Activated CD4-positive, CD25-positive, alpha-beta regulatory T cell treated with anti-CD3 and anti-CD28 coated beads, Interleukin-2, amount 50 U/mL, for 72 hours (primary cell): ENCODE data around the gene LNPEP.

Experiments used
- DNase-seq: peaks from one replicate; pipeline ENCODE4 v3.0.0; 2021

Gene LNPEP

GRCh38 chr5:96935559-96936430 lies at the start of gene LNPEP:
Gene LNPEP, plus strand, starts transcription at chr5:96936080. Its CDS starts 76 bp downstream, at chr5:96936156.
- peak; percentile 89 for DNase-seq

GRCh38 chr5:96893342-96893741 lies 42.5 kb upstream of the LNPEP start:
- DNase-seq: no peak

- DNase-seq: no peak
Measured at GRCh38 chr5:96896276-96896675, 39.6 kb upstream of the LNPEP start.

- DNase-seq: no peak
Measured at GRCh38 chr5:96896806-96897205, 39.1 kb upstream of the LNPEP start.

- DNase-seq: no peak
Measured at GRCh38 chr5:96901384-96901783, 34.5 kb upstream of the LNPEP start.

GRCh38 chr5:96901841-96902240 lies 34.0 kb upstream of the LNPEP start:
- no peak for DNase-seq

GRCh38 chr5:96902876-96903275 lies 33.0 kb upstream of the LNPEP start:
- DNase-seq: no peak

- no peak for DNase-seq
Measured at GRCh38 chr5:96903300-96903699, 32.6 kb upstream of the LNPEP start.

- no peak for DNase-seq
Measured at GRCh38 chr5:96904054-96904931, 31.6 kb upstream of the LNPEP start.

- DNase-seq: no peak
Measured at GRCh38 chr5:96905864-96906263, 30.0 kb upstream of the LNPEP start.

- DNase-seq: no peak
Measured at GRCh38 chr5:96909003-96909402, 26.9 kb upstream of the LNPEP start.

GRCh38 chr5:96909435-96909834 lies 26.4 kb upstream of the LNPEP start:
- no peak for DNase-seq

- no peak for DNase-seq
Measured at GRCh38 chr5:96911139-96911538, 24.7 kb upstream of the LNPEP start.

GRCh38 chr5:96913233-96913632 lies 22.6 kb upstream of the LNPEP start:
- DNase-seq: no peak

- DNase-seq: no peak
Measured at GRCh38 chr5:96919754-96920197, 16.1 kb upstream of the LNPEP start.

GRCh38 chr5:96920744-96921355 lies 15.0 kb upstream of the LNPEP start:
- no peak for DNase-seq

GRCh38 chr5:96922499-96923244 lies 13.2 kb upstream of the LNPEP start:
- DNase-seq: no peak

GRCh38 chr5:96924016-96924443 lies 11.8 kb upstream of the LNPEP start:
- no peak for DNase-seq

- DNase-seq: no peak
Measured at GRCh38 chr5:96926276-96926675, 9.6 kb upstream of the LNPEP start.

GRCh38 chr5:96927008-96927407 lies 8.9 kb upstream of the LNPEP start:
- no peak for DNase-seq

- DNase-seq: no peak
Measured at GRCh38 chr5:96928931-96929708, 6.8 kb upstream of the LNPEP start.

GRCh38 chr5:96930058-96930457 lies 5.8 kb upstream of the LNPEP start:
- no peak for DNase-seq
